Activated naive CD4-positive, alpha-beta T cell treated with anti-CD3 and anti-CD28 coated beads, Interleukin-2, amount 10 ng/mL, durations not matched to agents 7 days and 5 days (primary cell): Measurements from ENCODE around the gene EYA4.

Experiments
- CTCF ChIA-PET: fragments of 350-600 bp; sonication (Branson Sonifier 250); formaldehyde crosslinking; loops from one replicate; lab custom pipeline; 2021; ENCODE audit warnings: antibody characterized with exemption; lab: Charles Lee
- DNase-seq: peaks from one replicate; pipeline ENCODE4 v3.0.0-alpha.2; 2020
- H3K27ac Mint-ChIP-seq: one replicate; pipeline ENCODE4 v1.8.0; 2021; ENCODE audit warnings: mild to moderate bottlenecking, moderate library complexity, mixed read lengths
- H3K27me3 Mint-ChIP-seq: one replicate; pipeline ENCODE4 v1.8.0; 2021; ENCODE audit warnings: mild to moderate bottlenecking, mixed read lengths
- H3K36me3 Mint-ChIP-seq: one replicate; pipeline ENCODE4 v1.8.0; 2021; ENCODE audit warnings: mixed read lengths
- H3K4me1 Mint-ChIP-seq: one replicate; pipeline ENCODE4 v1.8.0; 2021; ENCODE audit warnings: mixed read lengths
- H3K4me3 Mint-ChIP-seq: one replicate; pipeline ENCODE4 v1.8.0; 2021; ENCODE audit warnings: mild to moderate bottlenecking, moderate library complexity, mixed read lengths
- H3K9me3 Mint-ChIP-seq: one replicate; pipeline ENCODE4 v1.8.0; 2021; ENCODE audit warnings: mixed read lengths

Gene EYA4

DNA sequence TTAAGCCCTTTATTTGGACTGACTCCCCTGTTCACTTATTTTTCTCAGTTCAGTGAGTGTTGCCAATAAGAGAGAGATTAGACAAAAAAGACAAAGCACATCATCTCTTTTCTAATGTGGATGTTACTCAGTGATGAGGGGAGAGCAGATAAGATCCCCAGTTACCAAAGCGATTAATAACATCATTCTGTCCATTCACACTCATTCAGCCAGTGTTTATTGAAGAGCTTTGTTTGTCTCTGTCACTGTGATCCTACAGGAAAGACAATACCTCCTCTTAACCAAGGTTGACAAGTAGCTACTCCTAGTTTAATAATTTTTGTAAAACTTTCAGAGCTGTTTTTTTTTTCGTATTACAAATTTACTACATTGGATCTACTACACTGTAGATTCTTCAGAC is 163.0 kb downstream of the EYA4 start:
- Mint-ChIP-seq H3K9me3 (no peaks in the 10 kb centered on the region), H3K27me3 (no peaks in the 10 kb centered on the region), H3K4me1 (no peaks in the 10 kb centered on the region), H3K27ac (no peak overlapping the region), H3K36me3 (no peaks in the 10 kb centered on the region), H3K4me3 (no peak overlapping the region)
- CTCF ChIA-PET: no interaction called here
- no peak for DNase-seq

DNA sequence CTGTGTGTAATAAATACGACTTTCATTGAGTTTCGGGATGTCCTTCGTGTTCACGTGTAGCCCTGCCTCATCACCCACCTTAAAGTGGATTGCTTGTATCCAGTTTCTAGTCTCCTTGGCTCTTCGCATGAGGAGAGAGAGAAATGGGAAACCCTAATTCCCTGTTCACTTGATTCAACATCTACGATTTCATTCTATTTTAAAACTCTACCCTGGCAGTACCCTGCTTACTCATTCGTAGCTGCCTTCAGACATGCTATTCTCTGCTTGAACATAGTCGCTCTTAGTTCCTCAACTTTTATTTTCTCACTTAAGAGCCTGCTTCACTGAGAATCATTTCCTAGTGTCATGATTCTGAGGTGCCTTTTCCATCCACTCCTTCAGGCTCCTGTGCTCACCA is 163.6 kb downstream of the EYA4 start:
- H3K27me3 Mint-ChIP-seq: no peaks in the 10 kb centered on the region
- H3K36me3 Mint-ChIP-seq: no peaks in the 10 kb centered on the region
- no peaks in the 10 kb centered on the region for H3K4me1 Mint-ChIP-seq
- CTCF ChIA-PET: no interaction called here
- no peaks in the 10 kb centered on the region for H3K9me3 Mint-ChIP-seq
- no peak for DNase-seq
- no peak overlapping the region for H3K4me3 Mint-ChIP-seq
- no peak overlapping the region for H3K27ac Mint-ChIP-seq

DNA sequence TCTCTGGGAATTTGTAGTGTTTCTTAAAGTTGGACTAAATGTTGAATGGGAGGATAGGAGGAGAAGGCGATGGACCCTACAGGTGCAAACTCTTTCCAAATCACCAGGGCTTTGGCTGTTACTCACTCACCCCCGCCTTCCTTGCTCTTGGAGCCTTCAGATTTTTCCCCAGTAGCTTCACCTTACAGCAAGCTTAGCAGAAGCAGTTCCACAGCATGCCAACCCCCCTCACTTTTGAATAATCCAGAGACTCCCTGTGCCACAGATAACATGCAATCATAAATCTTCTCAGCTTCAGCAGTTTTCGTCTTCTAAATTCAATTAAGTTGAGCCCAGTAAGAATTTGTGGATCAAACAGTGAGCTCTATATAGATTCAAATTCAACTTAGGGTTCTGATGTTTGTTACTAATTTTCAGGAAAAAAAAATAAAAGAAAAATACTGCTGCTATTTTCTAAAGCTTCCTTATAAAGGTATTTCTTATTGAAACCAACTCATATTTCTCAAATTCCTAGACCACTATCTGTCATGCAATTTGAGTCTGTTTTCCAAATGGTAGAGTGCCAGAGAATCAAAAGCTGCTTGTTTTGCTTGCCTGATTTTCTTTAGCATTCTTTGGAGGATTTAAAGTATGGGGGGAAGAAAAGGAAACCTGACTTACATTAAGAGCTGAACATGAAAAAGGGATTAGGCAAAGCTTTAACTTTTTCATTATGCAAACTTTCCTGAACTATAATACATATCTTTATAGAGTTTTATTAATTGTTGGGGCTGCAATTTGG is 166.4 kb downstream of the EYA4 start:
- no peaks in the 10 kb centered on the region for H3K36me3 Mint-ChIP-seq
- no peak for DNase-seq
- no peaks in the 10 kb centered on the region for H3K27me3 Mint-ChIP-seq
- H3K4me1 Mint-ChIP-seq: no peaks in the 10 kb centered on the region
- CTCF ChIA-PET: no interaction called here
- H3K9me3 Mint-ChIP-seq: no peaks in the 10 kb centered on the region
- H3K27ac Mint-ChIP-seq: no peak overlapping the region
- no peak overlapping the region for H3K4me3 Mint-ChIP-seq

- Mint-ChIP-seq H3K4me1 (no peaks in the 10 kb centered on the region), H3K9me3 (no peaks in the 10 kb centered on the region), H3K4me3 (no peak overlapping the region), H3K36me3 (no peaks in the 10 kb centered on the region), H3K27ac (no peak overlapping the region), H3K27me3 (no peaks in the 10 kb centered on the region)
- DNase-seq: no peak
- CTCF ChIA-PET: no interaction called here
Measured at GRCh38 chr6:133408132-133408531, 167.0 kb downstream of the EYA4 start.

GRCh38 chr6:133408543-133408942 is 167.4 kb downstream of the EYA4 start:
- CTCF ChIA-PET: no interaction called here
- no peaks in the 10 kb centered on the region for H3K36me3 Mint-ChIP-seq
- H3K9me3 Mint-ChIP-seq: no peaks in the 10 kb centered on the region
- H3K4me3 Mint-ChIP-seq: no peak overlapping the region
- DNase-seq: no peak
- no peak overlapping the region for H3K27ac Mint-ChIP-seq
- H3K4me1 Mint-ChIP-seq: no peaks in the 10 kb centered on the region
- H3K27me3 Mint-ChIP-seq: no peaks in the 10 kb centered on the region

DNA sequence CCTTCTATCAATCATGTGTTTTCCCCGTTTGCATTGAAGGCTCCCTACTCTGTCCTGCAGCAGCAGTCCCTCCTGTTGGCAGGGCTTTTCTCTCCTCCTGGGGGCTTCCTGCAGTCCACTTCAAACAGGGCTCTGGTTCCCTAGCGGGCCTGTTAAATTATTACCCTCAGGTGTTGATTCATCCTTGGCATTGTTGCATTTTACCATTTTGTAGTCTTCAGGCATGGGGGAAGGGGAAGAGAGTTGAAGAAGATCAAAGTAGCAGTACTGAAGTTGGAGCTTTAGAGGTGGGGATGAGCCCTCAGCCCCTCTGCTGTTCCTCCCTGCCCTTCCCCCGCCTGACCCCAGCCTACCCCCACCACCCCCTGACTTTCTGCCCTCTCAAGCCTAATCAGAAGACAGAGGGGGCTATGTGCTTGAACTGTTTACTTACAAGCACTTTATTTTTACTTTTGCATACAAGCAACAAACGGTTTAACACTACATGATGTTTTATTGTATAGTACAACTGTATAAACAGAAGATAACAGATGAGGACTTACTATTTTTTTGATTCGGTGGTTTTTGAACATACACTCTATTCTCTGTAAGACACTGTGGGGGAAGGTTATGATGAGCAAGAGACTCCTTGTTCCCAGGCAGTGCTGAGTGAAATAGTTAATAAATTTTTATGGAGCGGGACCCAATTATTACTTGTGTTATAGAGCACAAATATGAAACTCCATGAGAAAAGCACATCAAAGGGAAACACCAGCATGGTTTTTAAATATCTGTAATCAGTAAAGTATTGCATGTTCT is 169.7 kb downstream of the EYA4 start:
- Mint-ChIP-seq H3K36me3 (no peaks in the 10 kb centered on the region), H3K27me3 (no peaks in the 10 kb centered on the region), H3K9me3 (no peaks in the 10 kb centered on the region), H3K4me1 (no peaks in the 10 kb centered on the region), H3K4me3 (no peak overlapping the region), H3K27ac (no peak overlapping the region)
- no peak for DNase-seq
- CTCF ChIA-PET: no interaction called here

GRCh38 chr6:133411757-133412156 is 170.6 kb downstream of the EYA4 start:
- H3K36me3 Mint-ChIP-seq: no peaks in the 10 kb centered on the region
- H3K9me3 Mint-ChIP-seq: no peaks in the 10 kb centered on the region
- no peak overlapping the region for H3K4me3 Mint-ChIP-seq
- H3K27me3 Mint-ChIP-seq: no peaks in the 10 kb centered on the region
- no peak overlapping the region for H3K27ac Mint-ChIP-seq
- CTCF ChIA-PET: no interaction called here
- H3K4me1 Mint-ChIP-seq: no peaks in the 10 kb centered on the region
- no peak for DNase-seq

DNA sequence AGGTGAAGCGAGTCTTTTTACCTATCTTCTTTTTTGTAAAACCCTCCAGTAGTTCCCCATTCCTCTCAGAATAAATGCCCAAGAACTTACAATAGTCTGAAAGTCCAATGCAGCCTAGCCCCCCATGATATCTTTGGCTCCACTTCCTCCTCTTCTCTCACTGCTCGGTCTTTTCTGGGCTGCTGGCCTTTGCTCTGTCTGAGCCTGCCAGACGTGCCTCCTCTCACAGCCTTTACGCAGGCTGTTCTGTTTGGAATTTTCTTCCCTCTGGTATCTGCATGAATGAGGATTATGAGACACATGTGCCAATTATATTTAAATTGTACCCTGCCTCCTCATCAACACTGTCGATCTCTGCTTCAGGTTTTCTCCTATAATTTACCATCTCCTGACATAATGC is 174.1 kb downstream of the EYA4 start:
- Mint-ChIP-seq H3K4me3 (no peak overlapping the region), H3K27ac (no peak overlapping the region), H3K4me1 (no peaks in the 10 kb centered on the region), H3K36me3 (no peaks in the 10 kb centered on the region), H3K27me3 (no peaks in the 10 kb centered on the region), H3K9me3 (no peaks in the 10 kb centered on the region)
- CTCF ChIA-PET: no interaction called here
- no peak for DNase-seq

- Mint-ChIP-seq H3K36me3 (no peaks in the 10 kb centered on the region), H3K4me1 (no peaks in the 10 kb centered on the region), H3K9me3 (no peaks in the 10 kb centered on the region), H3K27ac (no peak overlapping the region), H3K4me3 (no peak overlapping the region), H3K27me3 (no peaks in the 10 kb centered on the region)
- DNase-seq: no peak
- CTCF ChIA-PET: no interaction called here
Measured at GRCh38 chr6:133418108-133418507, 177.0 kb downstream of the EYA4 start.

DNA sequence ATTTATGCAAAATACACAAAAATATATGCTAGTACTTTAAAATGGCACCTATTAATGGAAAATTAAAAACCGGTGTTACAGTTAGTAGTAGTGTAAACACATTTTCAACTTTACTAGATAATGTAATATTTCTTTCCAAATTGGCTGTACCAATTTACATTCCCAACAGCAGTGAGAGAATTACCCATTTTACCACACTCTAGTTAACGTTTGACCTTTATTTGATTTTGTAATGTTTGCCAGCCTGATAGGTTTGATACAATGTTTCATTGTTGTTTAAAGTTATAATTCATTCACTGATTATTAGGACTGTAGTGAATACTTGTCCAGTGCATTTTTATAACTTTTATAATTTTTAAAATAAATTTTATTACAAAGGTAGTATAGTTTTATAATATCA is 182.1 kb downstream of the EYA4 start:
- Mint-ChIP-seq H3K9me3 (no peaks in the 10 kb centered on the region), H3K27me3 (no peaks in the 10 kb centered on the region), H3K36me3 (no peaks in the 10 kb centered on the region), H3K4me3 (no peak overlapping the region), H3K27ac (no peak overlapping the region), H3K4me1 (no peaks in the 10 kb centered on the region)
- no peak for DNase-seq
- CTCF ChIA-PET: no interaction called here

DNA sequence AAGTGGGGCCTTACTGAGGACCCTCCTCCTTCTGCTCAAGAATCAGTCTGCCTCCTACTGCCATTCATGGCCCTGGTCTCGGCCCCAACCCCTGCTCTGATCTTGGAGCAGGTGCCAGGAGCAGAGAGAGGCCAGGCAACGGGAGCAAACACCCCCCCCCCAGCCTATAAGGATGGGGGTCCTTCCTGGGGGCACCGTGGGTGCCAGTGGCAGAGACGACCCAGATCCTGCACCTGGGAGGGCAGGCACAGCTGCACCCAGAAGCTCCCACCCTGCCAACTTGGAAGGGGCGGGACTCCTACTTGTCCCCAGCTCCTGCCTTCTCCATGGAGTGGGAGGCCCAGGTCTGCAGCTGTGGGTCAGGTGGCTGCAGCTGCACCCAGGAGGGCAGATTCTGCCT is 183.2 kb downstream of the EYA4 start:
- H3K27ac Mint-ChIP-seq: no peak overlapping the region
- no peak for DNase-seq
- H3K27me3 Mint-ChIP-seq: no peaks in the 10 kb centered on the region
- no peak overlapping the region for H3K4me3 Mint-ChIP-seq
- no peaks in the 10 kb centered on the region for H3K9me3 Mint-ChIP-seq
- H3K4me1 Mint-ChIP-seq: no peaks in the 10 kb centered on the region
- no peaks in the 10 kb centered on the region for H3K36me3 Mint-ChIP-seq
- CTCF ChIA-PET: no interaction called here

- H3K4me1 Mint-ChIP-seq: no peaks in the 10 kb centered on the region
- CTCF ChIA-PET: no interaction called here
- no peaks in the 10 kb centered on the region for H3K9me3 Mint-ChIP-seq
- no peaks in the 10 kb centered on the region for H3K36me3 Mint-ChIP-seq
- DNase-seq: no peak
- H3K27me3 Mint-ChIP-seq: no peaks in the 10 kb centered on the region
- no peak overlapping the region for H3K4me3 Mint-ChIP-seq
- no peak overlapping the region for H3K27ac Mint-ChIP-seq
Measured at GRCh38 chr6:133426038-133426437, 184.9 kb downstream of the EYA4 start.

GRCh38 chr6:133428295-133428694 is 187.1 kb downstream of the EYA4 start:
- DNase-seq: no peak

GRCh38 chr6:133430530-133430929 is 189.4 kb downstream of the EYA4 start:
- H3K36me3 Mint-ChIP-seq: no peaks in the 10 kb centered on the region
- no peaks in the 10 kb centered on the region for H3K4me1 Mint-ChIP-seq
- no peak for DNase-seq
- no peak overlapping the region for H3K4me3 Mint-ChIP-seq
- no peaks in the 10 kb centered on the region for H3K9me3 Mint-ChIP-seq
- CTCF ChIA-PET: no interaction called here
- no peaks in the 10 kb centered on the region for H3K27me3 Mint-ChIP-seq
- no peak overlapping the region for H3K27ac Mint-ChIP-seq

More at GRCh38 chr6:133428295-133428694, 187.1 kb downstream of the EYA4 start:
- H3K9me3 Mint-ChIP-seq: no peaks in the 10 kb centered on the region
- CTCF ChIA-PET: no interaction called here
- H3K27ac Mint-ChIP-seq: no peak overlapping the region
- H3K36me3 Mint-ChIP-seq: no peaks in the 10 kb centered on the region
- no peaks in the 10 kb centered on the region for H3K4me1 Mint-ChIP-seq
- no peaks in the 10 kb centered on the region for H3K27me3 Mint-ChIP-seq
- H3K4me3 Mint-ChIP-seq: no peak overlapping the region

- Mint-ChIP-seq H3K4me1 (no peaks in the 10 kb centered on the region), H3K36me3 (no peaks in the 10 kb centered on the region), H3K4me3 (no peak overlapping the region), H3K27ac (no peak overlapping the region), H3K9me3 (no peaks in the 10 kb centered on the region), H3K27me3 (no peaks in the 10 kb centered on the region)
- CTCF ChIA-PET: no interaction called here
- no peak for DNase-seq
Measured at GRCh38 chr6:133431031-133431430, 189.9 kb downstream of the EYA4 start.
